ENCODE data around the gene SELENOK.
A peak's percentile ranks its signal among the peaks of the same experiment; 100 is the strongest.

SELENOK gene

DNA sequence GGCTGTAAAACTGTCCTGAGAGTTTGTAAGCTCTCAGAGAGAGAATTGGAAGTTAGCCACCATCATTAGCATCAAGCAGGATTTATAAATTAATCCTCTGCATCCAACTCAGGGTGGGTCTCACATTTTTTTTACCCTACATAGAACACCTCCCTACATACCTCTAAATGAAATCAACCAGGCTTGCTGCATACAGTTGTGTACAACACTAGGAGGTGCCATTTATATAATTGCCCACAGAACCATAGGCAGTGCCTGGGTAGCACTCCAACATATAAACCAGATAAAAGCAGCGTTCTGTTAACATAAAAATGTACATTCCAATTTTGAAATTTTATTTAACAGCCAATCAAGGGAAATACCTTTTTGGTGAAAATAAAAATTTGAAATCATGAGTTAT, 48.2 kb upstream of the SELENOK start:
- TF ChIP-seq CREB1 (IDR thresholded peaks at IDR 0.05; ENCODE audit: low read depth) (no peak), EGR1 (IDR thresholded peaks at IDR 0.05) (no peak), FOXM1 (IDR thresholded peaks at IDR 0.05; ENCODE audit: borderline replicate concordance, low read depth) (no peak), NFIC (IDR thresholded peaks at IDR 0.05) (no peak), TEAD4 (IDR thresholded peaks at IDR 0.05) (no peak), ZBTB7A (IDR thresholded peaks at IDR 0.05; ENCODE audit: low read depth) (no peak), TAF1 (IDR thresholded peaks at IDR 0.05; ENCODE audit: low read depth) (no peak), YY1 (IDR thresholded peaks at IDR 0.05; ENCODE audit: low read depth) (no peak), CEBPB (IDR thresholded peaks at IDR 0.05) (no peak), RAD21 (IDR thresholded peaks at IDR 0.05; ENCODE audit: low read depth) (no peak), TCF12 (IDR thresholded peaks at IDR 0.05; ENCODE audit: low read depth) (no peak), EP300 (IDR thresholded peaks at IDR 0.05; ENCODE audit: borderline replicate concordance) (no peak)
- TF ChIP-seq, protein P1, sequence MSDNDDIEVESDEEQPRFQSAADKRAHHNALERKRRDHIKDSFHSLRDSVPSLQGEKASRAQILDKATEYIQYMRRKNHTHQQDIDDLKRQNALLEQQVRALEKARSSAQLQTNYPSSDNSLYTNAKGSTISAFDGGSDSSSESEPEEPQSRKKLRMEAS (IDR thresholded peaks at IDR 0.05): no peak
- TF ChIP-seq, protein P2, sequence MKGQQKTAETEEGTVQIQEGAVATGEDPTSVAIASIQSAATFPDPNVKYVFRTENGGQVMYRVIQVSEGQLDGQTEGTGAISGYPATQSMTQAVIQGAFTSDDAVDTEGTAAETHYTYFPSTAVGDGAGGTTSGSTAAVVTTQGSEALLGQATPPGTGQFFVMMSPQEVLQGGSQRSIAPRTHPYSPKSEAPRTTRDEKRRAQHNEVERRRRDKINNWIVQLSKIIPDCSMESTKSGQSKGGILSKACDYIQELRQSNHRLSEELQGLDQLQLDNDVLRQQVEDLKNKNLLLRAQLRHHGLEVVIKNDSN (IDR thresholded peaks at IDR 0.05): no peak
- TF ChIP-seq, protein P3, sequence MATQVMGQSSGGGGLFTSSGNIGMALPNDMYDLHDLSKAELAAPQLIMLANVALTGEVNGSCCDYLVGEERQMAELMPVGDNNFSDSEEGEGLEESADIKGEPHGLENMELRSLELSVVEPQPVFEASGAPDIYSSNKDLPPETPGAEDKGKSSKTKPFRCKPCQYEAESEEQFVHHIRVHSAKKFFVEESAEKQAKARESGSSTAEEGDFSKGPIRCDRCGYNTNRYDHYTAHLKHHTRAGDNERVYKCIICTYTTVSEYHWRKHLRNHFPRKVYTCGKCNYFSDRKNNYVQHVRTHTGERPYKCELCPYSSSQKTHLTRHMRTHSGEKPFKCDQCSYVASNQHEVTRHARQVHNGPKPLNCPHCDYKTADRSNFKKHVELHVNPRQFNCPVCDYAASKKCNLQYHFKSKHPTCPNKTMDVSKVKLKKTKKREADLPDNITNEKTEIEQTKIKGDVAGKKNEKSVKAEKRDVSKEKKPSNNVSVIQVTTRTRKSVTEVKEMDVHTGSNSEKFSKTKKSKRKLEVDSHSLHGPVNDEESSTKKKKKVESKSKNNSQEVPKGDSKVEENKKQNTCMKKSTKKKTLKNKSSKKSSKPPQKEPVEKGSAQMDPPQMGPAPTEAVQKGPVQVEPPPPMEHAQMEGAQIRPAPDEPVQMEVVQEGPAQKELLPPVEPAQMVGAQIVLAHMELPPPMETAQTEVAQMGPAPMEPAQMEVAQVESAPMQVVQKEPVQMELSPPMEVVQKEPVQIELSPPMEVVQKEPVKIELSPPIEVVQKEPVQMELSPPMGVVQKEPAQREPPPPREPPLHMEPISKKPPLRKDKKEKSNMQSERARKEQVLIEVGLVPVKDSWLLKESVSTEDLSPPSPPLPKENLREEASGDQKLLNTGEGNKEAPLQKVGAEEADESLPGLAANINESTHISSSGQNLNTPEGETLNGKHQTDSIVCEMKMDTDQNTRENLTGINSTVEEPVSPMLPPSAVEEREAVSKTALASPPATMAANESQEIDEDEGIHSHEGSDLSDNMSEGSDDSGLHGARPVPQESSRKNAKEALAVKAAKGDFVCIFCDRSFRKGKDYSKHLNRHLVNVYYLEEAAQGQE (IDR thresholded peaks at IDR 0.05; ENCODE audit: low read depth): no peak

DNA sequence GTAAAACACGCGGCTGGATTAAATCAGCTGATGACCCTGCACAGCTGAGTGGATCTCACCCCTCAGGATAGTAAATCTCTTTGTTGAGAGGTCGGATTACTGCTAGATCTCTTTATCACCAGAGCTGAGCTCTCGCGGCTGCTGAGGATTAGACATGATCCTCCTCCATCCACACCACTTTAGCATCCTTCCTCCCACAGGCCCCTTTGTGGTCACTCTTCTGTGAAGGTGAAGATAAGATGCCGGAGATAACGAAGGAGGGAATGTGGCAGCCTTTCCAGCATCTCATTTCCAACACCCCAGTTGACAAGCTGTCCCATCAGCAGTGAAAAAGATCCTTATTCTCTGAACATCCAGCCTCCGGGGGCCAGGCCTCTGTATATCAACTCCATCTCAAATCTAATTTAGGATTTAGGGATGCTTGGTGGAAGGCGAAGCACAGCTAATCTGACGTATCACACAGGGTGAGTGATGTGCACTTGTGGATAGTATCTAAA, 47.5 kb upstream of the SELENOK start:
- TF ChIP-seq, protein P3 (IDR thresholded peaks at IDR 0.05; ENCODE audit: low read depth): no peak
- TF ChIP-seq, protein P1 (IDR thresholded peaks at IDR 0.05): no peak
- TF ChIP-seq, protein P2 (IDR thresholded peaks at IDR 0.05): no peak
- TF ChIP-seq RAD21 (IDR thresholded peaks at IDR 0.05; ENCODE audit: low read depth) (no peak), TCF12 (IDR thresholded peaks at IDR 0.05; ENCODE audit: low read depth) (no peak), CEBPB (IDR thresholded peaks at IDR 0.05) (no peak), EGR1 (IDR thresholded peaks at IDR 0.05) (no peak), TEAD4 (IDR thresholded peaks at IDR 0.05) (no peak), CREB1 (IDR thresholded peaks at IDR 0.05; ENCODE audit: low read depth) (no peak), NFIC (IDR thresholded peaks at IDR 0.05) (no peak), ZBTB7A (IDR thresholded peaks at IDR 0.05; ENCODE audit: low read depth) (no peak), TAF1 (IDR thresholded peaks at IDR 0.05; ENCODE audit: low read depth) (no peak), FOXM1 (IDR thresholded peaks at IDR 0.05; ENCODE audit: borderline replicate concordance, low read depth) (no peak), YY1 (IDR thresholded peaks at IDR 0.05; ENCODE audit: low read depth) (no peak), EP300 (IDR thresholded peaks at IDR 0.05; ENCODE audit: borderline replicate concordance) (no peak)

- peak; percentile 83 for TF ChIP-seq RAD21 (IDR thresholded peaks at IDR 0.05; ENCODE audit: low read depth)
- no peak for TF ChIP-seq YY1 (IDR thresholded peaks at IDR 0.05; ENCODE audit: low read depth)
These were observed 47.0 kb upstream of the SELENOK start for GRCh38 chr3:53938645-53939044.

DNA sequence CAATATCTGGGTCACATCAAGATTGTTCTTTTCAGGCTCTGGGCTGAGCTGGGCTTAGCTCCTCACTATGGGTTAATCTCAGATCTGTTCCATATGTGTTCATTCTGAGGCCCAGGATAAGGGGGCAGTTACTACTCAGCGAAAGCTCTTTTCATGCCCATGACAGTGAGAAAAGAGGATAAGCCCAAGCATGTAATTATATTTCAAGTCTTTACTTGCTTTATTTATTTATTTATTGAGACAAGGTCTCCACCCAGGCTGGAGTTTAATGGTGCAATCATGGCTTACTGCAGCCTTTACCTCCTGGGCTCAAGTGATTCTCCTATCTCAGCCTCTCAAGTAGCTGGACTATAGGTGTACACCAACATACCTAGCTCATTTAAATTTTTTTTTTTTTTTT, 44.7 kb upstream of the SELENOK start:
- TF ChIP-seq CREB1 (IDR thresholded peaks at IDR 0.05; ENCODE audit: low read depth) (no peak), ZBTB7A (IDR thresholded peaks at IDR 0.05; ENCODE audit: low read depth) (no peak), TCF12 (IDR thresholded peaks at IDR 0.05; ENCODE audit: low read depth) (no peak)
- TF ChIP-seq, protein P2 (IDR thresholded peaks at IDR 0.05): no peak
- TF ChIP-seq, protein P3 (IDR thresholded peaks at IDR 0.05; ENCODE audit: low read depth): no peak
